Astrocyte (in vitro differentiated cells and primary cell): ENCODE data around the gene ZNF425. TPM values are rescaled to one million over a fixed set of nuclear protein-coding genes. Genes with fewer than 3 reads are reported as not detected.
"Not testable (repeated sequence)": the region's sequence is repeated elsewhere in the genome, so short reads cannot be mapped to it uniquely, and the experiment has no call there.

ENCODE experiments used
- DNase-seq: peaks from one replicate; pipeline ENCODE4 v3.0.0-alpha.2; 2010; ENCODE audit warnings: low read depth
- FAIRE-seq: peaks from 2 replicates; lab custom pipeline; 2011; peaks lifted over from hg19 to GRCh38; lab: Jason Lieb, UNC
- H2AFZ ChIP-seq: 2 replicates; pipeline ENCODE4 v1.6.0; 2012; ENCODE audit warnings: low read depth, low read length, inconsistent platforms
- H3K27ac ChIP-seq: 2 replicates; pipeline ENCODE4 v1.5.1; 2011; ENCODE audit warnings: low read depth, low read length, inconsistent platforms
- H3K27me3 ChIP-seq: 2 replicates; pipeline ENCODE4 v1.6.0; 2011; ENCODE audit warnings: low read length, inconsistent platforms; ENCODE audit not compliant: insufficient read depth
- H3K36me3 ChIP-seq: 2 replicates; pipeline ENCODE4 v1.5.1; 2011; ENCODE audit warnings: low read length, inconsistent platforms; ENCODE audit not compliant: insufficient read depth
- H3K4me1 ChIP-seq: 2 replicates; pipeline ENCODE4 v1.5.1; 2011; ENCODE audit warnings: low read length, inconsistent platforms; ENCODE audit not compliant: insufficient read depth
- H3K4me2 ChIP-seq: 2 replicates; pipeline ENCODE4 v1.6.0; 2012; ENCODE audit warnings: low read length, inconsistent platforms
- H3K4me3 ChIP-seq: 2 replicates; pipeline ENCODE4 v1.5.1; 2011; ENCODE audit warnings: low read depth, mild to moderate bottlenecking, low read length, inconsistent platforms; ENCODE audit not compliant: insufficient read depth
- H3K79me2 ChIP-seq: 2 replicates; pipeline ENCODE4 v1.6.0; 2012; ENCODE audit warnings: mild to moderate bottlenecking, low read length, inconsistent platforms; ENCODE audit not compliant: insufficient read depth
- H3K9ac ChIP-seq: 2 replicates; pipeline ENCODE4 v1.6.0; 2012; ENCODE audit warnings: mild to moderate bottlenecking, low read length, inconsistent platforms
- H3K9me3 ChIP-seq: 2 replicates; pipeline ENCODE4 v1.5.1; 2012; ENCODE audit warnings: low read depth, mild to moderate bottlenecking, low read length, inconsistent platforms; ENCODE audit not compliant: insufficient read depth
- H4K20me1 ChIP-seq: 2 replicates; pipeline ENCODE4 v1.6.0; 2012; ENCODE audit warnings: low read length, inconsistent platforms; ENCODE audit not compliant: insufficient read depth
- H3K27ac Mint-ChIP-seq: one replicate; pipeline ENCODE4 v1.8.0; 2021; ENCODE audit warnings: mild to moderate bottlenecking, mixed read lengths; ENCODE audit not compliant: unreplicated experiment
- H3K27me3 Mint-ChIP-seq: one replicate; pipeline ENCODE4 v1.8.0; 2021; ENCODE audit warnings: low read depth, mixed read lengths; ENCODE audit not compliant: unreplicated experiment
- H3K36me3 Mint-ChIP-seq: one replicate; pipeline ENCODE4 v1.8.0; 2021; ENCODE audit warnings: low read depth, mixed read lengths; ENCODE audit not compliant: unreplicated experiment
- H3K4me1 Mint-ChIP-seq: one replicate; pipeline ENCODE4 v1.8.0; 2021; ENCODE audit warnings: low read depth, mixed read lengths; ENCODE audit not compliant: unreplicated experiment
- H3K4me3 Mint-ChIP-seq: one replicate; pipeline ENCODE4 v1.8.0; 2021; ENCODE audit warnings: mild to moderate bottlenecking, moderate library complexity, mixed read lengths; ENCODE audit not compliant: unreplicated experiment
- H3K9me3 Mint-ChIP-seq: one replicate; pipeline ENCODE4 v1.8.0; 2021; ENCODE audit warnings: mild to moderate bottlenecking, mixed read lengths; ENCODE audit not compliant: unreplicated experiment
- EZH2 ChIP-seq: IDR thresholded peaks from 2 replicates; pipeline ENCODE4 v1.6.1; 2012; ENCODE audit warnings: mild to moderate bottlenecking, low read length, inconsistent platforms; ENCODE audit not compliant: insufficient read depth
- total RNA-seq: library from RNA; stranded (reverse); gene quantifications from 2 replicates; pipeline ENCODE4 v1.2.1, GENCODE V29; 2021
- TF ChIP-seq, protein P1 (sequence below): IDR thresholded peaks from 2 replicates; pipeline ENCODE4 v1.5.1; 2011; ENCODE audit warnings: low read depth, mild to moderate bottlenecking, inconsistent platforms, low read length, moderate library complexity; ENCODE audit not compliant: insufficient read depth

The ZNF425 gene
- total RNA-seq, 1 donor from 2014 or later = 5.9 TPM

DNA sequence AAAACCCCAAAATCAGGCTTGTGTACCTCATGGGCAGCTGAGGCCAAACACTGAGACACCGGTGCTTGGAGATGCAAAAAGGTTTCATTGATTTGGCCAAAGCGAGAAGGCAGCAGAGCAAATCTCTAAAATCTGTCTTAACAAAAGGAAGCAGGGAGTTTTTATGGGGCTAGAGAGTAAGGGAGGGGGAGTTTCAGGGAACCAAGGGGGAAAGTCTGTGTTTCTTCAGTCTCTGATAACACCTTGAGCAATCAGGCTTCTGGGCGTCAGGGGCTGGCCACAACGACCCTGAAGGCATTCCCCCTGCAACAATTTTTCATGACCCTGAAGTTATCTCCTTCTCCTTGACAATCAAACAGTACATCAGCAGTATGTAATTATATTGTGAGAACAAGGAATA lies 32.9 kb downstream of the ZNF425 start:
- no peak overlapping the region for H2AFZ ChIP-seq
- H3K4me1 ChIP-seq = peaks cover 10% of the 10 kb centered on the region
- H3K27me3 ChIP-seq = no peaks in the 10 kb centered on the region
- H3K27me3 Mint-ChIP-seq = no peaks in the 10 kb centered on the region
- H3K4me3 Mint-ChIP-seq = no peak overlapping the region
- H4K20me1 ChIP-seq = no peaks in the 10 kb centered on the region
- peaks cover 12% of the 10 kb centered on the region for H3K4me1 Mint-ChIP-seq
- no peak overlapping the region for H3K27ac ChIP-seq
- H3K4me3 ChIP-seq = no peak overlapping the region
- DNase-seq = no peak
- H3K36me3 ChIP-seq = no peaks in the 10 kb centered on the region
- H3K9ac ChIP-seq = no peak overlapping the region
- no peaks in the 10 kb centered on the region for H3K36me3 Mint-ChIP-seq
- no peak overlapping the region for H3K27ac Mint-ChIP-seq
- no peaks in the 10 kb centered on the region for H3K9me3 Mint-ChIP-seq
- H3K9me3 ChIP-seq = no peaks in the 10 kb centered on the region
- H3K79me2 ChIP-seq = peaks cover 19% of the 10 kb centered on the region
- FAIRE-seq = no peak
- no peak overlapping the region for H3K4me2 ChIP-seq
- TF ChIP-seq, protein P1, sequence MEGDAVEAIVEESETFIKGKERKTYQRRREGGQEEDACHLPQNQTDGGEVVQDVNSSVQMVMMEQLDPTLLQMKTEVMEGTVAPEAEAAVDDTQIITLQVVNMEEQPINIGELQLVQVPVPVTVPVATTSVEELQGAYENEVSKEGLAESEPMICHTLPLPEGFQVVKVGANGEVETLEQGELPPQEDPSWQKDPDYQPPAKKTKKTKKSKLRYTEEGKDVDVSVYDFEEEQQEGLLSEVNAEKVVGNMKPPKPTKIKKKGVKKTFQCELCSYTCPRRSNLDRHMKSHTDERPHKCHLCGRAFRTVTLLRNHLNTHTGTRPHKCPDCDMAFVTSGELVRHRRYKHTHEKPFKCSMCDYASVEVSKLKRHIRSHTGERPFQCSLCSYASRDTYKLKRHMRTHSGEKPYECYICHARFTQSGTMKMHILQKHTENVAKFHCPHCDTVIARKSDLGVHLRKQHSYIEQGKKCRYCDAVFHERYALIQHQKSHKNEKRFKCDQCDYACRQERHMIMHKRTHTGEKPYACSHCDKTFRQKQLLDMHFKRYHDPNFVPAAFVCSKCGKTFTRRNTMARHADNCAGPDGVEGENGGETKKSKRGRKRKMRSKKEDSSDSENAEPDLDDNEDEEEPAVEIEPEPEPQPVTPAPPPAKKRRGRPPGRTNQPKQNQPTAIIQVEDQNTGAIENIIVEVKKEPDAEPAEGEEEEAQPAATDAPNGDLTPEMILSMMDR = no peak
- no peak for TF ChIP-seq EZH2

DNA sequence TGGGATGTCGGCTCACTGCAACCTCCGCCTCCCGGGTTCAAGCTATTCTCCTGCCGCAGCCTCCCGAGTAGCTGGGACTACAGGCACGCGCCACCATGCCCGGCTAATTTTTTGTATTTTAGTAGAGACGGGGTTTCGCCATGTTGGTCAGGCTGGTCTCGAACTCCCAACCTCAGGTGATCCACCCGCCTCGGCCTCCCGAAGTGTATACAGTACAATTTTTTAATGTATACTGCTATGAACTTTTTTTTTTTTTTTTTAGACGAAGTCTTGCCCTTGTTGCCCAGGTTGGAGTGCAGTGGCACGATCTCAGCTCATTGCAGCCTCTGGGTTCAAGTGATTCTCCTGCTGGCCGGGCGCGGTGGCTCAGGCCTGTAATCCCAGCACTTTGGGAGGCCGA lies 33.9 kb downstream of the ZNF425 start:
- FAIRE-seq = not testable (repeated sequence)
- H3K4me3 Mint-ChIP-seq = peak overlapping the region; percentile 50

DNA sequence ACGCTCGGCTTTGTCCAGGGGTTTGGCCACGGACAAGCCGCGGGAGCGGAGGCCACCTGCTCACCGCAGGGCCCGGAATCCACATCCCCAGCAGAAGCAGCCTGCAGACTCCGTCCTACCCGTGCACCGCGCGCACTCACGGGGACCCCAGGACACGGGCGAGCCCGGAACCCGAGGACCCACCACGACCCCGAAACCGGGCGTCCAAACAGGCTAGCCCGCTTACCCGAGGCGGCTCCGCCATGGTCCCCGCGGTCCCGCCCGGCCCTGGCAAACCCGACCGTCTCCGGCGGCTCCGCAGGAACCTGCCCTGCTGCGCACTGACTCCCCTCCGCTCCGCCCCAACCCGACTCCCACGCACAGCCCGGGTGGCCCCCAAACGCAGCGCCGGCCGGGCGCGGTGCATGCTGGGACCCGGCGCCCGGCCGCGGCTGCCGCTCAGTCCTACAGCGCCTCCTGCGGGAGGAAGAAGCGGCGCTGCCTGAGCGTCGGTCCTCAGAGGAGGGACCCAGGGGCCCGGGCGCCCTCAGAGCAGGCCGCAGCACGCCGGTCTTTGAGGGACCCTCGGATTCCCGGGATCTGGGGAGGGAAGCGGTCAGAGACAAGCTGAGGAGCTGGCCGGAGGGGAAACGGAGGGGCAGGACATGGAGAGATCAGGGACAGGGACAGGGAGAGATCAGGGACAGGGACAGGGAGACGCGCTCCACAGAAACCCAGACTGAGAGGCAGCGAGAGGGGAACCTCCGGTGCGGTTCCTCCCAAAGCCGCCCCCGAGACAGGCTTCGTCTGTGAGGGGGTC lies 35.5 kb downstream of the ZNF425 start, which contains the start of gene ZNF786:
Gene ZNF786, minus strand, starts transcription at position 322 of the 799 bp plus-strand sequence. Its CDS starts 78 bp downstream, at position 244.
- Mint-ChIP-seq H3K27ac (peak within 1 kb of the TSS; percentile 97), H3K9me3 (no peaks in the 10 kb centered on the region), H3K4me1 (peaks cover 6% of the 10 kb centered on the region), H3K4me3 (peak within 1 kb of the TSS; percentile 96), H3K27me3 (no peaks in the 10 kb centered on the region), H3K36me3 (peaks cover 4% of the 10 kb centered on the region)
- DNase-seq = peak; percentile 72
- Histone ChIP-seq H3K4me2 (peak within 1 kb of the TSS; percentile 98), H3K4me1 (peaks cover 10% of the 10 kb centered on the region), H3K9me3 (no peaks in the 10 kb centered on the region), H3K4me3 (peak within 1 kb of the TSS; percentile 90), H2AFZ (peak within 1 kb of the TSS; percentile 98), H3K36me3 (no peaks in the 10 kb centered on the region), H4K20me1 (no peaks in the 10 kb centered on the region), H3K79me2 (peaks cover 38% of the 10 kb centered on the region), H3K9ac (peak within 1 kb of the TSS; percentile 87), H3K27ac (peak within 1 kb of the TSS; percentile 76), H3K27me3 (no peaks in the 10 kb centered on the region)
- TF ChIP-seq, protein P1 = peak; percentile 49
- TF ChIP-seq EZH2 = no peak
- no peak for FAIRE-seq

More for the DNA sequence above, 33.9 kb downstream of the ZNF425 start:
- not testable (repeated sequence) for H3K4me1 ChIP-seq, H3K27ac Mint-ChIP-seq, H3K27ac ChIP-seq, DNase-seq, H3K9ac ChIP-seq, H3K27me3 Mint-ChIP-seq, H3K36me3 Mint-ChIP-seq, H2AFZ ChIP-seq, H3K4me3 ChIP-seq, H3K27me3 ChIP-seq, H3K9me3 Mint-ChIP-seq, H3K9me3 ChIP-seq, H3K4me2 ChIP-seq, H3K36me3 ChIP-seq, H4K20me1 ChIP-seq
- H3K4me1 Mint-ChIP-seq = peaks cover 11% of the 10 kb centered on the region
- H3K79me2 ChIP-seq = peaks cover 26% of the 10 kb centered on the region
